Gastroesophageal sphincter (tissue), 3 donors: ENCODE data around the gene MLLT10.

Source experiments
- CTCF ChIP-seq, 4 experiments: fragments of 200-600 bp in 2 of 4; fragments of 450-650 bp in 2 of 4; sonication (generic) in 1 of 4; IDR thresholded peaks; one replicate each; pipeline ENCODE4 v1.5.1; 2017 to 2019; ENCODE audit warnings: antibody characterized with exemption in 4 of 4, mild to moderate bottlenecking in 2 of 4, moderate library complexity in 2 of 4
- POLR2A ChIP-seq, 2 donors: fragments of 450-650 bp; IDR thresholded peaks; one replicate each; pipeline ENCODE4 v1.6.1; 2017; ENCODE audit warnings: antibody characterized with exemption in 2 of 2, mild to moderate bottlenecking in 2 of 2, moderate library complexity in 1 of 2
- POLR2AphosphoS5 ChIP-seq: sonication (generic); formaldehyde crosslinking; IDR thresholded peaks from one replicate; pipeline ENCODE4 v1.6.1; 2017; ENCODE audit warnings: antibody characterized with exemption

- no peak for TF ChIP-seq CTCF (IDR thresholded peaks at IDR 0.05)
- no peak for TF ChIP-seq POLR2A (IDR thresholded peaks at IDR 0.05)
- no peak for TF ChIP-seq POLR2AphosphoS5
Observed at GRCh38 chr10:21514129-21514817, 19.8 kb upstream of the MLLT10 start.
